ENCODE data around the gene AGTR1. TPM values are rescaled to one million over a fixed set of nuclear protein-coding genes. Genes with fewer than 3 reads are reported as not detected.
"Not testable (repeated sequence)": the region's sequence is repeated elsewhere in the genome, so short reads cannot be mapped to it uniquely, and the experiment has no call there.

Gene AGTR1
- polyA plus RNA-seq, 12 donors: 22.3 to 49.3 (median 31.8) TPM; not detected in 1

- DNase-seq: no peak
Observed at GRCh38 chr3:148756311-148756710, 58.6 kb downstream of the AGTR1 start.

DNA sequence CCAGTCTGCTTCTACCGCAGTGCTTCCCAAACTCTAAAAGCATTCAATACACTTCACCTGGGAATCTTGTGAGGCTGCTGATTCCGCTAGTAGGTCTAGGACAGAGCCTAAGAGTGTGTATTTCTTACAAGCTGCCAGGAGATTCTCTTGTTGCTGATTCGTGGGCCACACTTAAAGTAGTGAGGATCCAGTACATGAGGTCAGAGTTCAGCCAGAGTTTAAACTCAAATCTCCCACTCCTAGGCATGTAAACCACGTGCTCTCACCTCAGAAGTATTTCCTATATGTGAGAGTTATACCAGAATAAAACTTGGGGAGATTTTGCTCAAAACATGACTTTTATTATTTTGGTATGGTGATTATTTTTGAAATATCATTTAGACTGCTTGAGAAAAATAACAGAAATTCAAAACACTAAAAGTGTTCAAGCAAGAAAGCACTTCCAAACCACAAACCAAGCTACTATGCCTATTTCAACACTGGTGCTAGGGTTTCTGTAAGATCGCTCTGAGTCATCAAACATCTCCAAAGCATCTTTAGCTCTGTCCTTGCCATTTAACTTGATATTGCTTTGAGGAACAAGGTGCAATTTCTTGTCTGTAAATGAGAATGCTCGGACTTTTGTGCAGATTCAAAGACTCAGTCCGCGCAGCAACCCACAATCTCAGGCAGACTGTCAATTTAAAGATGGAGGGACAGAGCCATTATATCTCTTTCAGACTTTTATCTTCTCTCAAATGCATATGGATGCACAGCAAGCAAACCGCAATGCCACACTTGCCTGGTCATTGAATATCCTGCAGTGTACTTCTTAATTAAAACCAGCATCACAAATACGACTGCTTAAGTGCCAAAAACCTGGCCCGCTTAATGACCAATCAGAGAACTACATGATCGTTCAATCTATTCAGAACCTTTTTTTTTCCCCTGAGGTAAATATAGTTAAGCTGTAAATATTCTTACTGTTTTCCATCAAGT is 59.8 kb downstream of the AGTR1 start:
- DNase-seq: no peak

GRCh38 chr3:148758303-148758884 is 60.7 kb downstream of the AGTR1 start:
- no peak for DNase-seq

- no peak for DNase-seq
Observed at GRCh38 chr3:148759430-148759829, 61.7 kb downstream of the AGTR1 start.

DNA sequence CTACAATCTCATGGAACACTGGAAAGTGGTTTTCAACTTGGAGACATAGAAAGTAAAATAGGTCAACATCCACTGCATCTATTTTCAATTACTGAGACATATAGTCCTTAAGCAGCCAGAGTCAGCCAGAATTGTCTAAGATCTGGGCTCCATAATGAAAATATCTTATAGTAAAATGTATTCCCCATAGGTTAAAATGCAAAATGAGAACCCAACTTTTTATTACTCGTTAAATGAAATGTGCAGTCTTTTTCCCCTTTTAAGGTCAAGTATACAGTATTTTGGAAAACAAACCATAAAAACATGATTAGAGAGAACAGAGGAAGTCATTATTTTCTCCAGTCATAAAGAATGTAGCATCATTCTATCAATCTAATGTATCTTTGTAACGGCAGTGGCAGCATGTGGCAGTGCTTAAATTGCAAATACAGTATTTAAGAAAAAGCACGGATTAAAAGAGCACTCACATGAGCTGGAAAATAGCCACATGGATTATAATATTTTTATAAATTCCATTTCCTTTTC is 65.5 kb downstream of the AGTR1 start:
- no peak for DNase-seq

GRCh38 chr3:148763986-148764935 is 66.6 kb downstream of the AGTR1 start:
- no peak for DNase-seq

DNA sequence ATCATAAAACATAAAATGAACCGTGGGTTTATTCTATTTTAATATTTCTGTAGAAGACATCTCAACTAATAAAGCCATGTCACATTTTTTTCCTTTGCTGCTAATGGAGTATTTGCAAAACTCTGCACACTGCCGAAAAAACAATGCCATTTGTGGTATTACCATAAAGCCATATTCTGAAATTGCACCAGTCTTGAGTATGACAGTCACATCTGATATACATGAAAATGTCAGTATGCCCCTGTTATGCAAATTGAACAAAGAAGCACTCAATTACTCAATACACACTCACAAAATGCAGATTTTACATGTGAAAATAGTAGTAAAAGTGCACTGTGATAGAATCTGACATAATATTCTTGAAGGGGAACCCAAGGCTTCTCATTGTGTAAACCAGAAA is 74.7 kb downstream of the AGTR1 start:
- DNase-seq: no peak

- DNase-seq: no peak
Observed at GRCh38 chr3:148772835-148773234, 75.1 kb downstream of the AGTR1 start.

- DNase-seq: no peak
Observed at GRCh38 chr3:148773805-148774204, 76.1 kb downstream of the AGTR1 start.

DNA sequence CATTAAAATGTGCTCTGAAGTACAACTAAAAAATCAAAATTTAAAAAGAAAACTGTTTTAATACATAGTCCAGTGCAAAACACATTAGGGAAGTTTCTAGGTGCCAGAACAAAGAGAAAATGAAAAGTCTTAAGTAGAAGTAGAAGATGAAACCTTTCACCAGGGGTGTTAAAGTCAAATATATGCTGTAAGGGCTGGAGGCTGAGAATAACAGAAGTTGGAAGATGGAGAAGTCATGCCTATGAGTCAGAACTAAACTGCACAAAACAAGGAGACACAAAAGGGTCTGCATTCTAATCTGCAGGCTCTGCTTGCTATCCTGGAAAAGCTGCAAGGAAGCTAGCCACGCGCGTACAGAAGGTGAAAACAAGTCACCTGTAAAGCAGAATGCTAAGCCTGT is 81.2 kb downstream of the AGTR1 start:
- no peak for DNase-seq

- DNase-seq: not testable (repeated sequence)
Observed at GRCh38 chr3:148785026-148785425, 87.3 kb downstream of the AGTR1 start.

GRCh38 chr3:148786159-148786558 is 88.5 kb downstream of the AGTR1 start:
- not testable (repeated sequence) for DNase-seq

GRCh38 chr3:148789146-148789545 is 91.4 kb downstream of the AGTR1 start:
- peak; percentile 37 for DNase-seq

- DNase-seq: peak; percentile 13
Observed at GRCh38 chr3:148789906-148790305, 92.2 kb downstream of the AGTR1 start.

- DNase-seq: no peak
Observed at GRCh38 chr3:148790370-148790769, 92.7 kb downstream of the AGTR1 start.

DNA sequence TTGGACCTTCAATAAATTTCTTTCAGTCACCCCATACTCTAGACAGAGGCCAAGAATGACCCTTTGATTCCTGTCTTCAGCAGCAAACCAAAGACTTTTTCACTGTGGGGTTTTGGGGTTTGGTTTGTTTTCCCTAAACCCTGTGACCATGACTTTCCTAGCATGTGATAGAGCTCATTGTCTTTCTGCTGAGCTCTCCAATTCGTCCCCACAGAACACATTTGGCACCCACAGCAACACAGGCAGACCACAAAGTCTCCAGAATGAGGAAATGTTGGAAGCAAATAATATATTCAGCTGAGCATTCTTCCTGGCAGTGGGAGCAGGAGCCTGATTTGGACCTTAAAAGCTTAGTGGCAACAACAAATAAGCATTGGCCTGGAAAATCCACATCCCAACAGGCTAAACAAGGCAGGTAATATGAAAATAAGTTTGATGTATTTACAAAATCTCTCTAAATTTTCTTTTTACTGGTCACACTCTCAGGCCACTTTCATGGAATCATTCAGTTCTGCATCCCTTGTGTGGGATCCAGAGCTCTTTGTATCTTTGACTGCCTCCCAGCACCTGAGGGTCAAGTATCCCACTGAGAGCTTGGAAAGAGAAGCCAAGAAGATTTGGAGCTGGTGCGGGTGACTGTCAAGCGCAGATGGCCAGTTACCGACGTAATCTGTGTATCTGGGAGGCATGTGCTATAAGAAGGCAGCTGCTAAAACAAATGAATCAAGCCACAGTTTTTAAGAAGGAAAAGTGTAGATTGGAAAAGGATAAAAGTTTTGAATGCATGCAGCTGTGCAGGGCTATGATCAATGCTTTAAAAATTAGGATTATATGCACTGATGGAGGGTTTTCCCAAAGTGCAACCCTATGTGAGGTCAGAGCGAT is 93.4 kb downstream of the AGTR1 start:
- DNase-seq: peak; percentile 94

DNA sequence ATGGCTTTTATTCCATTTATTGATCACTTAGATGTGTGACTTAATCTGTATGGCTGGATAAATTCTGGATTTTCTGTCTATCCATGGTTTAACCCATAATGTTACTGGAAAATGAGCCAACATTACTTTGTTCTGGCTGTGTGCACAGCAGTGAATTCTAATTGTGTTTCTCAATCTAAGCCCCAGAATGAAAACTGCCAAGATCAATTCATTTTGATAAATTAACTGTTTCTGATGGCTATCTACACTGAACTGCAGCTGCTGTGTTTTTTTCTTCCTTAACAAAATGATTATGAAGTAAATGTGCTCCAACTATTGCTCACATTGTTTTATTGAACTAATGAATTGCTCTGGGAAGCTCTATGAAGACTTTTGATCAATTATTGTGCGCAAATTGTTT is 94.2 kb downstream of the AGTR1 start:
- DNase-seq: peak; percentile 43

GRCh38 chr3:148792516-148792915 is 94.8 kb downstream of the AGTR1 start:
- DNase-seq: peak; percentile 17
